OCI-LY7 (cell line): ENCODE results near the gene TPM4. TPM values are rescaled to one million over a fixed set of nuclear protein-coding genes. Genes with fewer than 3 reads are reported as not detected.

Source experiments
- BruUV-seq: library from RNA; stranded (reverse); fragments of 400-500 nt; replicated peaks from 2 replicates; lab custom pipeline; 2021; lab: Mats Ljungman, UMichigan
- CTCF ChIA-PET: fragments of 300-600 bp; sonication (Branson Sonifier 250); formaldehyde crosslinking; loops from one replicate; lab custom pipeline; 2022; ENCODE audit warnings: antibody characterized with exemption; ENCODE audit not compliant: unreplicated experiment; lab: Charles Lee
- POLR2A ChIA-PET: fragments of 300-600 bp; sonication (Branson Sonifier 250); formaldehyde crosslinking; loops from one replicate; lab custom pipeline; 2022; ENCODE audit warnings: antibody characterized with exemption; lab: Charles Lee
- DNase-seq: peaks from one replicate; pipeline ENCODE4 v3.0.0-alpha.2; 2015; ENCODE audit warnings: low spot score
- H2AFZ ChIP-seq: fragments of 200-600 bp; sonication (generic), shearing (Covaris generic); 2 replicates; pipeline ENCODE4 v1.6.1; 2014; ENCODE audit warnings: mild to moderate bottlenecking, antibody characterized with exemption, low read length, moderate library complexity
- H3K27ac ChIP-seq: fragments of 200-600 bp; sonication (generic); 2 replicates; pipeline ENCODE4 v1.5.1; 2014; ENCODE audit warnings: mixed run types, low read depth, mild to moderate bottlenecking, moderate library complexity, low read length, inconsistent platforms; ENCODE audit not compliant: poor library complexity, severe bottlenecking
- H3K36me3 ChIP-seq: fragments of 200-600 bp; sonication (generic); 2 replicates; pipeline ENCODE4 v1.6.1; 2014; ENCODE audit warnings: mild to moderate bottlenecking, antibody characterized with exemption, low read length, moderate library complexity, mixed read lengths; ENCODE audit not compliant: insufficient read depth
- H3K4me1 ChIP-seq: fragments of 200-600 bp; sonication (generic); 2 replicates; pipeline ENCODE4 v1.5.1; 2014; ENCODE audit warnings: mild to moderate bottlenecking, low read length; ENCODE audit not compliant: insufficient read depth, poor library complexity, severe bottlenecking
- H3K4me2 ChIP-seq: fragments of 200-600 bp; sonication (generic); 2 replicates; pipeline ENCODE4 v1.6.1; 2014; ENCODE audit warnings: mild to moderate bottlenecking, low read length
- H3K4me3 ChIP-seq: fragments of 200-600 bp; sonication (generic); 2 replicates; pipeline ENCODE4 v1.5.1; 2014; ENCODE audit warnings: mild to moderate bottlenecking, low read depth, low read length; ENCODE audit not compliant: poor library complexity, severe bottlenecking
- H3K79me2 ChIP-seq: fragments of 200-600 bp; sonication (generic); 2 replicates; pipeline ENCODE4 v1.6.1; 2016; ENCODE audit warnings: low read depth, mild to moderate bottlenecking, low read length, moderate library complexity, mixed read lengths; ENCODE audit not compliant: insufficient read depth
- H3K9me2 ChIP-seq: fragments of 200-600 bp; sonication (generic); 2 replicates; pipeline ENCODE4 v1.6.1; 2016; ENCODE audit warnings: mild to moderate bottlenecking, low read length, mixed read lengths; ENCODE audit not compliant: insufficient read depth
- H3K9me3 ChIP-seq: fragments of 200-600 bp; sonication (generic); 2 replicates; pipeline ENCODE4 v1.6.1; 2014; ENCODE audit warnings: mild to moderate bottlenecking, mixed run types, low read length, mixed read lengths
- H4K20me1 ChIP-seq: fragments of 200-600 bp; sonication (generic); 2 replicates; pipeline ENCODE4 v1.6.1; 2014; ENCODE audit warnings: mild to moderate bottlenecking, antibody characterized with exemption, low read length, moderate library complexity, mixed read lengths; ENCODE audit not compliant: insufficient read depth
- CTCF ChIP-seq: fragments of 200-600 bp; sonication (generic); conservative IDR thresholded peaks from 2 replicates; pipeline ENCODE4 v1.5.1; 2014; ENCODE audit warnings: mild to moderate bottlenecking, antibody characterized with exemption, low read length, moderate library complexity, mixed read lengths
- EZH2phosphoT487 ChIP-seq: fragments of 200-600 bp; sonication (generic); IDR thresholded peaks from 2 replicates; pipeline ENCODE4 v1.6.1; 2018; ENCODE audit warnings: low read depth, borderline replicate concordance, mild to moderate bottlenecking, mixed run types, antibody characterized with exemption, low read length, moderate library complexity, mixed read lengths
- intact Hi-C: fragments of 100-400 bp; cut with micrococcal nuclease; formaldehyde crosslinking; loops from one replicate; pipeline ENCODE4 v1.10.0; 2022; ENCODE audit not compliant: unreplicated experiment
- total RNA-seq, 2 experiments: library from RNA; depleted of rRNA in 1 of 2; stranded (reverse); fragments of >200 nt in 1 of 2; shearing (Covaris generic) in 1 of 2; gene quantifications; 2 replicates each; pipeline ENCODE4 v1.2.3, GENCODE V29; 2014 to 2022

The TPM4 gene
- total RNA-seq, 2 experiments from 2014 or later = 98.1 to 111 TPM

- H4K20me1 ChIP-seq = no peaks in the 10 kb centered on the region
- H3K36me3 ChIP-seq = peaks cover 99% of the 10 kb centered on the region
- ChIA-PET POLR2A (no interaction called here), CTCF (no interaction called here)
- no peaks in the 10 kb centered on the region for H3K9me3 ChIP-seq
- intact Hi-C loops = no loop called here
- H3K79me2 ChIP-seq = no peaks in the 10 kb centered on the region
- H3K4me1 ChIP-seq = peaks cover 14% of the 10 kb centered on the region
- no peak overlapping the region for H2AFZ ChIP-seq
- no peak overlapping the region for H3K27ac ChIP-seq
- no peak for DNase-seq
- H3K4me2 ChIP-seq = no peak overlapping the region
- TF ChIP-seq EZH2phosphoT487 = no peak
- peak; percentile 45; the same call in 1 of the 2 replicates for TF ChIP-seq CTCF
- BruUV-seq = no TSS peak
- H3K4me3 ChIP-seq = no peak overlapping the region
- H3K9me2 ChIP-seq = no peaks in the 10 kb centered on the region
These were observed 12.2 kb downstream of the TPM4 start for GRCh38 chr19:16088351-16089009.

GRCh38 chr19:16089010-16089846 lies 12.9 kb downstream of the TPM4 start:
- BruUV-seq = no TSS peak
- POLR2A ChIA-PET = no interaction called here
- Histone ChIP-seq H3K79me2 (no peaks in the 10 kb centered on the region), H3K4me2 (no peak overlapping the region), H3K9me3 (no peaks in the 10 kb centered on the region), H3K27ac (no peak overlapping the region), H3K9me2 (no peaks in the 10 kb centered on the region), H3K36me3 (peaks cover 99% of the 10 kb centered on the region), H3K4me3 (no peak overlapping the region), H4K20me1 (no peaks in the 10 kb centered on the region), H3K4me1 (peaks cover 14% of the 10 kb centered on the region), H2AFZ (no peak overlapping the region)
- no peak for DNase-seq
- intact Hi-C loops = no loop called here
- CTCF ChIA-PET = interaction anchor here (0.6 kb wide), 2 partner anchors 13 to 1095 kb away, joined by 4 read pairs; partner anchors contain the start of gene TPM4
- TF ChIP-seq EZH2phosphoT487 (no peak), CTCF (no peak; the same call in 1 of the 2 replicates)
